ENCODE measurements around the gene RETSAT.

Gene RETSAT

DNA sequence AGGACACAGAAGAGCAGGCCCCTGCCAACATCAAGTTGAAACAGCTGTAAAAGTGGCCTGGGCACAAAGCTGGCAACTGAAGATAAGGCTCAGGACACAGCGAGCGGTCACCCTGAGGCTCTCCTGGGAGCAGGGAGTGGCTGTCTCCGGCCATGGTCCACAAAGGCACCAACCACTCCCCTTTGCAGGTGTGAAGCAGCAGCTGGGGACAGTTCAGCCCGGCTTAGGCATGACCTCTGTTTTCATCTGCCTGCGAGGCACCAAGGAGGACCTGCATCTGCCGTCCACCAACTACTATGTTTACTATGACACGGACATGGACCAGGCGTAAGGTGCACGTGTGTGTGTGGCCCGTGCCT is 39.5 kb downstream of the RETSAT start (continued):
- TF ChIP-seq, protein P1, sequence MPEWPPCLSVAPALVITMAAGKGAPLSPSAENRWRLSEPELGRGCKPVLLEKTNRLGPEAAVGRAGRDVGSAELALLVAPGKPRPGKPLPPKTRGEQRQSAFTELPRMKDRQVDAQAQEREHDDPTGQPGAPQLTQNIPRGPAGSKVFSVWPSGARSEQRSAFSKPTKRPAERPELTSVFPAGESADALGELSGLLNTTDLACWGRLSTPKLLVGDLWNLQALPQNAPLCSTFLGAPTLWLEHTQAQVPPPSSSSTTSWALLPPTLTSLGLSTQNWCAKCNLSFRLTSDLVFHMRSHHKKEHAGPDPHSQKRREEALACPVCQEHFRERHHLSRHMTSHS (tag by site-specific recombination; IDR thresholded peaks at IDR 0.05) = no peak
- TF ChIP-seq, protein P2, sequence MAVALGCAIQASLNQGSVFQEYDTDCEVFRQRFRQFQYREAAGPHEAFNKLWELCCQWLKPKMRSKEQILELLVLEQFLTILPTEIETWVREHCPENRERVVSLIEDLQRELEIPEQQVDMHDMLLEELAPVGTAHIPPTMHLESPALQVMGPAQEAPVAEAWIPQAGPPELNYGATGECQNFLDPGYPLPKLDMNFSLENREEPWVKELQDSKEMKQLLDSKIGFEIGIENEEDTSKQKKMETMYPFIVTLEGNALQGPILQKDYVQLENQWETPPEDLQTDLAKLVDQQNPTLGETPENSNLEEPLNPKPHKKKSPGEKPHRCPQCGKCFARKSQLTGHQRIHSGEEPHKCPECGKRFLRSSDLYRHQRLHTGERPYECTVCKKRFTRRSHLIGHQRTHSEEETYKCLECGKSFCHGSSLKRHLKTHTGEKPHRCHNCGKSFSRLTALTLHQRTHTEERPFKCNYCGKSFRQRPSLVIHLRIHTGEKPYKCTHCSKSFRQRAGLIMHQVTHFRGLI (tag by site-specific recombination; IDR thresholded peaks at IDR 0.05) = no peak
- no peak for TF ChIP-seq ZNF140 (tag by site-specific recombination; IDR thresholded peaks at IDR 0.05)
- TF ChIP-seq GLIS2 (tag by site-specific recombination; IDR thresholded peaks at IDR 0.05) = no peak
- TF ChIP-seq YY2 (tag by site-specific recombination; IDR thresholded peaks at IDR 0.05) = no peak
- TF ChIP-seq ZNF223 (tag by site-specific recombination; IDR thresholded peaks at IDR 0.05) = no peak

DNA sequence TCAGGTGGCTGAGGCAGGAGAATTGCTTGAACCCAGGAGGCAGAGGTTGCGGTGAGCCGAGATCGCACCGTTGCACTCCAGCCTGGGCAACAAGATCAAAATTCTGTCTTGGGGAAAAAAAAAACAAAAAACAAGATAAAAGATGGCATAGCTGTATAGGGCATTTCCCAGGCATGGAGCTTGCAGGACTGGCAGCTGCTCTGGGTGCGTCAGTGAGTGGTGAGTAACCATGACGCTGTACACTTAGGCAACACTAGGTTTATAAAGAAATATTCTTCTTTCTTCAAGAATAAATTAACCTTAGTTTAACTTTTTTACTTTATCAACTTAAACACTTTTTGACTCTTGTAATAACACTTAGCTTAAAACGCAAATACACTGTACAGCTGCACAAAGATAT is 41.9 kb downstream of the RETSAT start:
- Histone ChIP-seq H3K36me3 (ENCODE audit: control insufficient read depth in 2 of 2, insufficient read depth in 1 of 2, low read length in 2 of 2) (peaks cover 0 to 30% of the 10 kb centered on the region in 2 experiments; a peak in 2 of 3 replicates), H3K4me1 (ENCODE audit: control insufficient read depth, insufficient read depth, low read length) (no peaks in the 10 kb centered on the region), H3K9me3 (ENCODE audit: control insufficient read depth, insufficient read depth, low read depth, low read length) (no peaks in the 10 kb centered on the region), H3K27ac (ENCODE audit: extremely low read depth, low read depth, low read length) (no peak overlapping the region), H3K4me3 (ENCODE audit: low read depth, low read length) (no peak overlapping the region)
- TF ChIP-seq ZNF549 (tag by site-specific recombination; IDR thresholded peaks at IDR 0.05) (no peak), ZNF354C (tag by site-specific recombination; IDR thresholded peaks at IDR 0.05; ENCODE audit: borderline replicate concordance, low read depth) (no peak), GLIS1 (tag by site-specific recombination; IDR thresholded peaks at IDR 0.05) (no peak), HOXC10 (CRISPR knock-in tag; IDR thresholded peaks at IDR 0.05) (no peak), YY2 (tag by site-specific recombination; IDR thresholded peaks at IDR 0.05) (no peak), ZNF514 (tag by site-specific recombination; IDR thresholded peaks at IDR 0.05) (no peak), ZNF132 (tag by site-specific recombination; IDR thresholded peaks at IDR 0.05; ENCODE audit: borderline replicate concordance) (no peak), ZNF19 (tag by site-specific recombination; IDR thresholded peaks at IDR 0.05; ENCODE audit: low read depth) (no peak), ZNF529 (tag by site-specific recombination; IDR thresholded peaks at IDR 0.05; ENCODE audit: insufficient replicate concordance) (no peak), BCL11B (tag by site-specific recombination; IDR thresholded peaks at IDR 0.05; ENCODE audit: low read depth) (no peak), ZNF174 (tag by site-specific recombination; IDR thresholded peaks at IDR 0.05) (no peak), ZNF585B (tag by site-specific recombination; IDR thresholded peaks at IDR 0.05) (no peak), ZNF670 (tag by site-specific recombination; IDR thresholded peaks at IDR 0.05; ENCODE audit: low read depth) (no peak)
- TF ChIP-seq, protein P3, sequence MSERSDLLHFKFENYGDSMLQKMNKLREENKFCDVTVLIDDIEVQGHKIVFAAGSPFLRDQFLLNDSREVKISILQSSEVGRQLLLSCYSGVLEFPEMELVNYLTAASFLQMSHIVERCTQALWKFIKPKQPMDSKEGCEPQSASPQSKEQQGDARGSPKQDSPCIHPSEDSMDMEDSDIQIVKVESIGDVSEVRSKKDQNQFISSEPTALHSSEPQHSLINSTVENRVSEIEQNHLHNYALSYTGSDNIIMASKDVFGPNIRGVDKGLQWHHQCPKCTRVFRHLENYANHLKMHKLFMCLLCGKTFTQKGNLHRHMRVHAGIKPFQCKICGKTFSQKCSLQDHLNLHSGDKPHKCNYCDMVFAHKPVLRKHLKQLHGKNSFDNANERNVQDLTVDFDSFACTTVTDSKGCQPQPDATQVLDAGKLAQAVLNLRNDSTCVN (tag by site-specific recombination; optimal IDR thresholded peaks at IDR 0.05) = no peak
- TF ChIP-seq, protein P4, sequence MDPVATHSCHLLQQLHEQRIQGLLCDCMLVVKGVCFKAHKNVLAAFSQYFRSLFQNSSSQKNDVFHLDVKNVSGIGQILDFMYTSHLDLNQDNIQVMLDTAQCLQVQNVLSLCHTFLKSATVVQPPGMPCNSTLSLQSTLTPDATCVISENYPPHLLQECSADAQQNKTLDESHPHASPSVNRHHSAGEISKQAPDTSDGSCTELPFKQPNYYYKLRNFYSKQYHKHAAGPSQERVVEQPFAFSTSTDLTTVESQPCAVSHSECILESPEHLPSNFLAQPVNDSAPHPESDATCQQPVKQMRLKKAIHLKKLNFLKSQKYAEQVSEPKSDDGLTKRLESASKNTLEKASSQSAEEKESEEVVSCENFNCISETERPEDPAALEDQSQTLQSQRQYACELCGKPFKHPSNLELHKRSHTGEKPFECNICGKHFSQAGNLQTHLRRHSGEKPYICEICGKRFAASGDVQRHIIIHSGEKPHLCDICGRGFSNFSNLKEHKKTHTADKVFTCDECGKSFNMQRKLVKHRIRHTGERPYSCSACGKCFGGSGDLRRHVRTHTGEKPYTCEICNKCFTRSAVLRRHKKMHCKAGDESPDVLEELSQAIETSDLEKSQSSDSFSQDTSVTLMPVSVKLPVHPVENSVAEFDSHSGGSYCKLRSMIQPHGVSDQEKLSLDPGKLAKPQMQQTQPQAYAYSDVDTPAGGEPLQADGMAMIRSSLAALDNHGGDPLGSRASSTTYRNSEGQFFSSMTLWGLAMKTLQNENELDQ (tag by site-specific recombination; IDR thresholded peaks at IDR 0.05; ENCODE audit: low read depth) = no peak
- TF ChIP-seq, protein P5, sequence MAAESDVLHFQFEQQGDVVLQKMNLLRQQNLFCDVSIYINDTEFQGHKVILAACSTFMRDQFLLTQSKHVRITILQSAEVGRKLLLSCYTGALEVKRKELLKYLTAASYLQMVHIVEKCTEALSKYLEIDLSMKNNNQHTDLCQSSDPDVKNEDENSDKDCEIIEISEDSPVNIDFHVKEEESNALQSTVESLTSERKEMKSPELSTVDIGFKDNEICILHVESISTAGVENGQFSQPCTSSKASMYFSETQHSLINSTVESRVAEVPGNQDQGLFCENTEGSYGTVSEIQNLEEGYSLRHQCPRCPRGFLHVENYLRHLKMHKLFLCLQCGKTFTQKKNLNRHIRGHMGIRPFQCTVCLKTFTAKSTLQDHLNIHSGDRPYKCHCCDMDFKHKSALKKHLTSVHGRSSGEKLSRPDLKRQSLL (tag by site-specific recombination; IDR thresholded peaks at IDR 0.05) = no peak
- POLR2A ChIA-PET = no interaction called here
- CTCF ChIA-PET = interaction anchor here (0.9 to 1.3 kb wide), 2 partner anchors 12 to 240 kb away, joined by 4 to 10 read pairs; no protein-coding TSS in a partner anchor

Data from HEK293 (cell line).